HepG2 (cell line): ENCODE data around the gene GRB10. TPM values are rescaled to one million over a fixed set of nuclear protein-coding genes. Genes with fewer than 3 reads are reported as not detected.
A peak's percentile ranks its signal among the peaks of the same experiment; 100 is the strongest.

ENCODE experiments used
- ATAC-seq: fragments of 200-7000 bp; cut with Tn5 transposase; 3 replicates; pipeline ENCODE4 v1.9.1; 2020; ENCODE audit warnings: mild to moderate bottlenecking, moderate library complexity
- BruUV-seq: library from RNA; stranded (reverse); fragments of 400-500 nt; replicated peaks from 2 replicates; lab custom pipeline; 2021; lab: Mats Ljungman, UMichigan
- CTCF ChIA-PET: fragments of 300-600 bp; formaldehyde crosslinking; extraction: SDS; loops from one replicate; lab custom pipeline; 2021; ENCODE audit warnings: low total read pairs, inconsistent platforms, low intra/inter-chr PET ratio; lab: Yijun Ruan, JAX
- POLR2A ChIA-PET: fragments of 350-600 bp; sonication (Branson Sonifier 250); formaldehyde crosslinking; loops from one replicate; lab custom pipeline; 2020; ENCODE audit warnings: antibody characterized with exemption, inconsistent platforms; lab: Yijun Ruan, JAX
- DNase-seq: peaks from one replicate; pipeline ENCODE4 v3.0.0-alpha.2; 2015; ENCODE audit warnings: low spot score
- FAIRE-seq: peaks from 3 replicates; lab custom pipeline; 2011; peaks lifted over from hg19 to GRCh38; lab: Jason Lieb, UNC
- H2AFZ ChIP-seq: one replicate; pipeline ENCODE4 v1.6.1; 2011; ENCODE audit warnings: low read length, inconsistent platforms
- H3K27ac ChIP-seq: fragments of 300-600 bp; 3 replicates; pipeline ENCODE4 v1.8.0; 2011; ENCODE audit warnings: mixed run types, mild to moderate bottlenecking, mixed read lengths, low read length, inconsistent platforms; ENCODE audit not compliant: insufficient read depth; ENCODE audit errors: extremely low read length
- H3K27me3 ChIP-seq, 2 experiments: fragments of 200-600 bp in 1 of 2; 2 replicates in 1 of 2; 3 replicates in 1 of 2; pipeline versions ENCODE4 v1.6.0 to v1.8.0; 2011; ENCODE audit warnings: low read length in 2 of 2, mild to moderate bottlenecking in 2 of 2, moderate library complexity in 2 of 2, inconsistent platforms in 1 of 2; ENCODE audit not compliant: insufficient read depth in 2 of 2, control insufficient read depth in 1 of 2
- H3K36me3 ChIP-seq, 2 experiments: fragments of 200-600 bp in 1 of 2; replicated peaks in 1 of 2; 2 replicates in 1 of 2; 3 replicates in 1 of 2; pipeline versions ENCODE4 v1.5.1 to v1.8.0; 2011; ENCODE audit warnings: low read length in 2 of 2, inconsistent platforms in 1 of 2; ENCODE audit not compliant: insufficient read depth in 2 of 2, control insufficient read depth in 1 of 2
- H3K4me1 ChIP-seq: 2 replicates; pipeline ENCODE4 v1.5.1; 2012; ENCODE audit warnings: low read length, inconsistent platforms; ENCODE audit not compliant: insufficient read depth
- H3K4me2 ChIP-seq: 2 replicates; pipeline ENCODE4 v1.6.0; 2011; ENCODE audit warnings: low read depth, low read length, inconsistent platforms
- H3K4me3 ChIP-seq, 3 experiments: fragments of 200-600 bp in 1 of 3; sonication (generic), shearing (Covaris generic) in 1 of 3; replicated peaks in 1 of 3; 2 replicates each; pipeline ENCODE4 v1.5.1; 2011 to 2016; ENCODE audit warnings: low read length in 3 of 3, inconsistent platforms in 2 of 3, low read depth in 2 of 3, mild to moderate bottlenecking in 2 of 3, control low read depth in 1 of 3, mixed read lengths in 1 of 3; ENCODE audit not compliant: insufficient read depth in 1 of 3
- H3K79me2 ChIP-seq: one replicate; pipeline ENCODE4 v1.6.1; 2011; ENCODE audit warnings: low read length, inconsistent platforms; ENCODE audit not compliant: insufficient read depth
- H3K9ac ChIP-seq: 2 replicates; pipeline ENCODE4 v1.6.0; 2011; ENCODE audit warnings: mild to moderate bottlenecking, low read depth, low read length, inconsistent platforms; ENCODE audit not compliant: insufficient read depth
- H3K9me3 ChIP-seq: 2 replicates; pipeline ENCODE4 v1.5.1; 2012; ENCODE audit warnings: mild to moderate bottlenecking, low read length
- H4K20me1 ChIP-seq: 2 replicates; pipeline ENCODE4 v1.6.0; 2011; ENCODE audit warnings: inconsistent platforms, mild to moderate bottlenecking, low read length, moderate library complexity; ENCODE audit not compliant: insufficient read depth
- CREB3 ChIP-seq: sonication (generic); formaldehyde crosslinking; IDR thresholded peaks from 2 replicates; pipeline ENCODE4 v1.5.0; 2020; ENCODE audit warnings: missing genetic modification reagents
- FLYWCH1 ChIP-seq: sonication (generic); formaldehyde crosslinking; IDR thresholded peaks from 2 replicates; pipeline ENCODE4 v1.8.1; 2023; ENCODE audit warnings: mild to moderate bottlenecking, missing genetic modification reagents
- HNF4A ChIP-seq: sonication (generic); formaldehyde crosslinking; IDR thresholded peaks from 2 replicates; pipeline ENCODE4 v1.4.0; 2020; ENCODE audit warnings: missing genetic modification reagents
- NFRKB ChIP-seq: fragments of 450-650 bp; IDR thresholded peaks from 2 replicates; pipeline ENCODE4 v1.6.1; 2017
- PREB ChIP-seq: sonication (generic); formaldehyde crosslinking; IDR thresholded peaks from 2 replicates; pipeline ENCODE4 v1.4.0; 2020; ENCODE audit warnings: missing genetic modification reagents
- THAP8 ChIP-seq: sonication (generic); formaldehyde crosslinking; IDR thresholded peaks from 2 replicates; pipeline ENCODE4 v1.5.1; 2020; ENCODE audit warnings: missing genetic modification reagents, mild to moderate bottlenecking, borderline replicate concordance
- THRA ChIP-seq: sonication (generic); formaldehyde crosslinking; IDR thresholded peaks from 2 replicates; pipeline ENCODE4 v1.4.0; 2020; ENCODE audit warnings: missing genetic modification reagents, borderline replicate concordance
- ZNF232 ChIP-seq: sonication (generic); formaldehyde crosslinking; IDR thresholded peaks from 2 replicates; pipeline ENCODE4 v1.4.0; 2020; ENCODE audit warnings: missing genetic modification reagents, borderline replicate concordance
- ZNF597 ChIP-seq: sonication (generic); formaldehyde crosslinking; IDR thresholded peaks from 2 replicates; pipeline ENCODE4 v1.5.0; 2020; ENCODE audit warnings: missing genetic modification reagents
- WGBS: methylation state at CpG from one replicate; pipeline ENCODE4 v1.1.6; 2017; ENCODE audit warnings: low lambda C conversion rate; 5-methylcytosine and 5-hydroxymethylcytosine counted together
- in situ Hi-C: cut with HindIII; loops from 2 replicates; pipeline ENCODE4 v1.10.0; 2017; ENCODE audit warnings: low pct_unique_long_range_greater_than_20kb; ENCODE audit not compliant: extremely low pct_ligation_motif_present
- intact Hi-C: fragments of 100-400 bp; cut with micrococcal nuclease; formaldehyde crosslinking; loops from one replicate; pipeline ENCODE4 v1.10.0; 2022; ENCODE audit not compliant: unreplicated experiment
- polyA plus RNA-seq, 8 experiments: library from polyadenylated mRNA; depleted of rRNA in 3 of 8; stranded (reverse) in 7 of 8; unstranded in 1 of 8; fragments of >200 nt; fragmentation: Illumina TruSeq in 4 of 8; extraction: Trizol in 4 of 8; gene quantifications; 2 replicates each; pipeline versions ENCODE4 v1.2.1 to v1.2.3, GENCODE V29; 2011 to 2016; ENCODE audit warnings: low read depth in 4 of 8, missing spikeins in 1 of 8, mixed read lengths in 1 of 8; ENCODE audit not compliant: insufficient read depth in 1 of 8
- total RNA-seq, 5 experiments: library from RNA; depleted of rRNA; stranded (reverse); fragments of >200 nt; fragmentation: Illumina TruSeq; extraction: Trizol; gene quantifications; 2 replicates each; pipeline ENCODE4 v1.2.3, GENCODE V29; 2016; ENCODE audit warnings: low read depth in 1 of 5

Gene GRB10
- total and polyA plus RNA-seq, 2 of the 13 experiments (the other 11 are each of a cell fraction or from before 2014, with no cell fraction given) = 4.0 to 6.8 TPM

- Histone ChIP-seq H4K20me1 (no peaks in the 10 kb centered on the region), H2AFZ (no peak overlapping the region), H3K4me1 (peaks cover 23% of the 10 kb centered on the region), H3K4me2 (no peak overlapping the region), H3K27ac (no peak overlapping the region), H3K9me3 (no peaks in the 10 kb centered on the region), H3K36me3 (no peaks in the 10 kb centered on the region), H3K4me3 (no peak overlapping the region), H3K9ac (no peak overlapping the region), H3K27me3 (no peaks in the 10 kb centered on the region), H3K79me2 (no peaks in the 10 kb centered on the region)
- ChIA-PET CTCF (no interaction called here), POLR2A (no interaction called here)
- in situ Hi-C loops = no loop called here
- TF ChIP-seq ZNF232 (CRISPR knock-in tag) (no peak), HNF4A (CRISPR knock-in tag) (peak; percentile 44; the same call in 1 of the 2 replicates)
- no TSS peak for BruUV-seq
- DNase-seq = no peak
- no peak for FAIRE-seq
- ATAC-seq = peak; percentile 58; the same call in 2 of the 3 replicates
- intact Hi-C loops = no loop called here
- WGBS = 62% methylated on average over 7 of the region's 9 CpGs
These were observed 11.3 kb downstream of the GRB10 start for GRCh38 chr7:50771120-50772002.

- no peak overlapping the region for H2AFZ ChIP-seq
- in situ Hi-C loops (no loop called here), intact Hi-C loops (no loop called here)
- no peaks in the 10 kb centered on the region for H3K27me3 ChIP-seq
- 62% methylated on average over 10 of the region's 10 CpGs for WGBS
- CTCF ChIA-PET = no interaction called here
- no peak overlapping the region for H3K27ac ChIP-seq
- FAIRE-seq (no peak), ATAC-seq (no peak), DNase-seq (no peak)
- no peak overlapping the region for H3K9ac ChIP-seq
- H3K4me2 ChIP-seq = no peak overlapping the region
- H3K4me1 ChIP-seq = peaks cover 24% of the 10 kb centered on the region
- no peaks in the 10 kb centered on the region for H3K36me3 ChIP-seq
- POLR2A ChIA-PET = no interaction called here
- no peaks in the 10 kb centered on the region for H4K20me1 ChIP-seq
- no peaks in the 10 kb centered on the region for H3K9me3 ChIP-seq
- BruUV-seq = no TSS peak
- no peaks in the 10 kb centered on the region for H3K79me2 ChIP-seq
- H3K4me3 ChIP-seq = no peak overlapping the region
- no peak for TF ChIP-seq ZNF597 (CRISPR knock-in tag)
- no peak for TF ChIP-seq THRA
- no peak for TF ChIP-seq NFRKB
- TF ChIP-seq PREB = no peak
- no peak for TF ChIP-seq CREB3 (CRISPR knock-in tag)
- TF ChIP-seq THAP8 (CRISPR knock-in tag) = no peak
- no peak for TF ChIP-seq FLYWCH1 (CRISPR knock-in tag)
These were observed 13.9 kb downstream of the GRB10 start for GRCh38 chr7:50768485-50769474.
